ENCODE measurements around the gene GRIN3B.

- TF ChIP-seq CTCF (IDR thresholded peaks at IDR 0.05): no peak
- no peak for TF ChIP-seq POLR2A (IDR thresholded peaks at IDR 0.05)
Measured at GRCh38 chr19:1013218-1013617, 13.0 kb downstream of the GRIN3B start.

Data from uterus (tissue), 2 donors.